H1 (cell line): ENCODE results near the gene RAB1B. TPM values are rescaled to one million over a fixed set of nuclear protein-coding genes. Genes with fewer than 3 reads are reported as not detected.

ENCODE experiments used
- CREB1 ChIP-seq: IDR thresholded peaks from 2 replicates; pipeline ENCODE4 v1.6.1; 2012; ENCODE audit warnings: inconsistent platforms
- KDM4A ChIP-seq: IDR thresholded peaks from one replicate; pipeline ENCODE4 v1.7.1; 2012; ENCODE audit warnings: low read depth, mild to moderate bottlenecking, moderate library complexity, low read length, inconsistent platforms; ENCODE audit not compliant: severe bottlenecking
- RXRA ChIP-seq: IDR thresholded peaks from 2 replicates; pipeline ENCODE4 v1.6.1; 2011; ENCODE audit warnings: low read depth, mild to moderate bottlenecking, low read length, moderate library complexity; ENCODE audit not compliant: insufficient read depth
- SUZ12 ChIP-seq: fragments of 200-600 bp; sonication (generic); IDR thresholded peaks from 2 replicates; pipeline ENCODE4 v1.6.1; 2012; ENCODE audit warnings: mild to moderate bottlenecking, inconsistent platforms, low read length, moderate library complexity, mixed read lengths
- TCF12 ChIP-seq: IDR thresholded peaks from 2 replicates; pipeline ENCODE4 v1.6.1; 2011; ENCODE audit warnings: low read depth, mild to moderate bottlenecking, low read length
- polyA plus RNA-seq, 7 experiments: library from polyadenylated mRNA; depleted of rRNA in 3 of 7; stranded (reverse) in 5 of 7; unstranded in 2 of 7; fragments of >200 nt in 5 of 7; fragments of 200-250 nt in 2 of 7; gene quantifications; 1 replicate in 5 of 7; 2 replicates in 1 of 7; 4 replicates in 1 of 7; pipeline versions ENCODE4 v1.2.1 to v1.2.3, GENCODE V29; 2011 to 2013; ENCODE audit warnings: missing spikeins in 2 of 7, mixed read lengths in 2 of 7
- total RNA-seq: library from RNA; stranded (reverse); fragmentation: NEBNext Ultra II Directional; extraction: Animal tissue kit (Norgen Biotek cat#: 25700); gene quantifications from 2 replicates; pipeline ENCODE4 v1.2.1, GENCODE V29; 2021

The RAB1B gene
- total and polyA plus RNA-seq, 2 of the 8 experiments (the other 6 are each of a cell fraction or from before 2014, with no cell fraction given) = 100 to 217 TPM

- no peak for TF ChIP-seq RXRA
- TF ChIP-seq KDM4A = no peak
- TF ChIP-seq SUZ12 = no peak
- TF ChIP-seq TCF12 = no peak
- TF ChIP-seq CREB1 = no peak
- TF ChIP-seq, all 59 proteins: peak for 5
Measured at GRCh38 chr11:66258473-66258893, 10.0 kb upstream of the RAB1B start (continued).
